ENCODE measurements around the gene ADAMTS7. TPM values are rescaled to one million over a fixed set of nuclear protein-coding genes. Genes with fewer than 3 reads are reported as not detected.
"Not testable (repeated sequence)": the region's sequence is repeated elsewhere in the genome, so short reads cannot be mapped to it uniquely, and the experiment has no call there.

Gene ADAMTS7
- total and polyA plus RNA-seq, 9 donors = 4.9 to 34.8 (median 24.6) TPM

GRCh38 chr15:78788016-78788660, 23.1 kb downstream of the ADAMTS7 start:
- no peaks in the 10 kb centered on the region for H3K9me3 ChIP-seq (replicated peaks; ENCODE audit: control insufficient read depth, low read depth, low read length)
- no peak overlapping the region for H3K27ac ChIP-seq (ENCODE audit: low read length)
- no peaks in the 10 kb centered on the region for H3K27me3 ChIP-seq (ENCODE audit: control insufficient read depth, insufficient read depth, low read length)
- peaks cover 12% of the 10 kb centered on the region for H3K36me3 ChIP-seq (ENCODE audit: control insufficient read depth, insufficient read depth, low read length)
- WGBS (ENCODE audit: insufficient coverage) = 94% methylated on average over 12 of the region's 14 CpGs
- no peak for DNase-seq
- H3K4me1 ChIP-seq (ENCODE audit: control insufficient read depth, insufficient read depth, low read length) = no peaks in the 10 kb centered on the region
- H3K4me3 ChIP-seq (ENCODE audit: low read length) = no peak overlapping the region

- not testable (repeated sequence) for H3K4me3 ChIP-seq (ENCODE audit: low read length); H3K27ac ChIP-seq (ENCODE audit: low read length); DNase-seq; H3K36me3 ChIP-seq (ENCODE audit: control insufficient read depth, insufficient read depth, low read length); H3K9me3 ChIP-seq (replicated peaks; ENCODE audit: control insufficient read depth, low read depth, low read length); H3K27me3 ChIP-seq (ENCODE audit: control insufficient read depth, insufficient read depth, low read length)
- no CpG with 5 or more reads among the region's 2 CpGs for WGBS (ENCODE audit: insufficient coverage)
- peaks cover 28% of the 10 kb centered on the region for H3K4me1 ChIP-seq (ENCODE audit: control insufficient read depth, insufficient read depth, low read length)
These were observed 28.9 kb downstream of the ADAMTS7 start for GRCh38 chr15:78782402-78782801.

DNA sequence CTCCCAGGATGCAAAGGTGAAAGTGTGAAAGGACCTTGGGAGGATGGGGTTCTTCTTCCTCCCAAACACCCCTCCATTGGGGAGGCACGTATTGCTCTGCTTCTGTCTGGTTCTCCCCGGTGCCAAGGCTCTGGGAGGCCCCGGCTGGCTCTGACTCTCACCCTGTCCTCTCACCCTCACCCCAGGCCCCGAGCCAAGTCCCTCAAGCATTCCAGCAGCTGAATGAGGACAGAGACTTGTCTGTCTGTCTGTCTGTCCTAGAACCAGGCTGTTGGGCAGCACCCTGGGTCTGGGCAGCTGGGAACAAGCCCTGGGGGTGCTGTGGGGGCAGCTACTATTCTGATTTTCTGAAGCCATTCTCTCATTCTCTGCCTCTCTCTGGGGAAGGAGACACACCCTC, 29.9 kb downstream of the ADAMTS7 start:
- H3K4me3 ChIP-seq (ENCODE audit: low read length); H3K9me3 ChIP-seq (replicated peaks; ENCODE audit: control insufficient read depth, low read depth, low read length); H3K36me3 ChIP-seq (ENCODE audit: control insufficient read depth, insufficient read depth, low read length); H3K27ac ChIP-seq (ENCODE audit: low read length); H3K27me3 ChIP-seq (ENCODE audit: control insufficient read depth, insufficient read depth, low read length); DNase-seq: not testable (repeated sequence)
- WGBS (ENCODE audit: insufficient coverage) = 100% methylated on average over 1 of the region's 4 CpGs
- peaks cover 33% of the 10 kb centered on the region for H3K4me1 ChIP-seq (ENCODE audit: control insufficient read depth, insufficient read depth, low read length)

DNA sequence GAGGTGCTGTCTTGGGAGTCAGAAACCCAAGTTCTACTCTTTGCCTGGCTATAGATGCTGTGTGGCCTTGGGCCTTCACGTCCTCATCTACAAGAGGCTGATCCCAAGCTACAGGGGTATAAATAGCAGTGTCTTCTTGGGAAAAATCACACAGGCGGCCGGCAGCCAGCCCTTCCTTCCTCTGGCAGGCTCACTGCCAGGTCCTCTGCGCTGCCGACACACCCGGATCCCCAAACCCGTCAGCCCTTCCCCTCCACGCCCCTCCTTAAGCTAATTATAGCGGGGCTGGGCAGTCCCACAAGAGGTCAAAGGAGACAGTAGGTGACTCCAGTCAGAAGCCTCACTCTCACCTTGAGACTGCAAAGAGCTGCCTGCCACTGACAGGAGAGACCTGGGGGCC, 31.3 kb downstream of the ADAMTS7 start:
- WGBS (ENCODE audit: insufficient coverage) = no CpG with 5 or more reads among the region's 9 CpGs
- not testable (repeated sequence) for H3K27ac ChIP-seq (ENCODE audit: low read length); DNase-seq; H3K4me3 ChIP-seq (ENCODE audit: low read length); H3K27me3 ChIP-seq (ENCODE audit: control insufficient read depth, insufficient read depth, low read length); H3K36me3 ChIP-seq (ENCODE audit: control insufficient read depth, insufficient read depth, low read length); H3K9me3 ChIP-seq (replicated peaks; ENCODE audit: control insufficient read depth, low read depth, low read length)
- peaks cover 37% of the 10 kb centered on the region for H3K4me1 ChIP-seq (ENCODE audit: control insufficient read depth, insufficient read depth, low read length)

- not testable (repeated sequence) for DNase-seq; H3K36me3 ChIP-seq (ENCODE audit: control insufficient read depth, insufficient read depth, low read length); H3K27me3 ChIP-seq (ENCODE audit: control insufficient read depth, insufficient read depth, low read length); H3K27ac ChIP-seq (ENCODE audit: low read length); H3K9me3 ChIP-seq (replicated peaks; ENCODE audit: control insufficient read depth, low read depth, low read length); H3K4me3 ChIP-seq (ENCODE audit: low read length)
- 76% methylated on average over 5 of the region's 11 CpGs for WGBS (ENCODE audit: insufficient coverage)
- peaks cover 37% of the 10 kb centered on the region for H3K4me1 ChIP-seq (ENCODE audit: control insufficient read depth, insufficient read depth, low read length)
These were observed 32.0 kb downstream of the ADAMTS7 start for GRCh38 chr15:78779176-78779785.

- Histone ChIP-seq H3K36me3 (ENCODE audit: control insufficient read depth, insufficient read depth, low read length) (no peaks in the 10 kb centered on the region), H3K27ac (ENCODE audit: low read length) (no peak overlapping the region), H3K4me1 (ENCODE audit: control insufficient read depth, insufficient read depth, low read length) (peaks cover 37% of the 10 kb centered on the region), H3K27me3 (ENCODE audit: control insufficient read depth, insufficient read depth, low read length) (no peaks in the 10 kb centered on the region), H3K9me3 (replicated peaks; ENCODE audit: control insufficient read depth, low read depth, low read length) (no peaks in the 10 kb centered on the region), H3K4me3 (ENCODE audit: low read length) (no peak overlapping the region)
- no peak for DNase-seq
- 70% methylated on average over 5 of the region's 5 CpGs for WGBS (ENCODE audit: insufficient coverage)
These were observed 32.8 kb downstream of the ADAMTS7 start for GRCh38 chr15:78778422-78778821.

- not testable (repeated sequence) for H3K36me3 ChIP-seq (ENCODE audit: control insufficient read depth, insufficient read depth, low read length); H3K9me3 ChIP-seq (replicated peaks; ENCODE audit: control insufficient read depth, low read depth, low read length); H3K27ac ChIP-seq (ENCODE audit: low read length); H3K27me3 ChIP-seq (ENCODE audit: control insufficient read depth, insufficient read depth, low read length); H3K4me3 ChIP-seq (ENCODE audit: low read length)
- WGBS (ENCODE audit: insufficient coverage) = 60% methylated on average over 8 of the region's 12 CpGs
- peaks cover 37% of the 10 kb centered on the region for H3K4me1 ChIP-seq (ENCODE audit: control insufficient read depth, insufficient read depth, low read length)
- peak; percentile 69 for DNase-seq
These were observed 33.3 kb downstream of the ADAMTS7 start for GRCh38 chr15:78777953-78778345.

- H3K4me1 ChIP-seq (ENCODE audit: control insufficient read depth, insufficient read depth, low read length) = peaks cover 37% of the 10 kb centered on the region
- not testable (repeated sequence) for H3K27ac ChIP-seq (ENCODE audit: low read length); H3K4me3 ChIP-seq (ENCODE audit: low read length); DNase-seq; H3K27me3 ChIP-seq (ENCODE audit: control insufficient read depth, insufficient read depth, low read length); H3K36me3 ChIP-seq (ENCODE audit: control insufficient read depth, insufficient read depth, low read length); H3K9me3 ChIP-seq (replicated peaks; ENCODE audit: control insufficient read depth, low read depth, low read length)
- WGBS (ENCODE audit: insufficient coverage) = 58% methylated on average over 15 of the region's 26 CpGs
These were observed 33.8 kb downstream of the ADAMTS7 start for GRCh38 chr15:78777290-78777952.

- H3K27me3 ChIP-seq (ENCODE audit: control insufficient read depth, insufficient read depth, low read length); H3K9me3 ChIP-seq (replicated peaks; ENCODE audit: control insufficient read depth, low read depth, low read length); H3K4me3 ChIP-seq (ENCODE audit: low read length); H3K27ac ChIP-seq (ENCODE audit: low read length); H3K36me3 ChIP-seq (ENCODE audit: control insufficient read depth, insufficient read depth, low read length); DNase-seq: not testable (repeated sequence)
- 60% methylated on average over 1 of the region's 25 CpGs for WGBS (ENCODE audit: insufficient coverage)
- H3K4me1 ChIP-seq (ENCODE audit: control insufficient read depth, insufficient read depth, low read length) = peaks cover 34% of the 10 kb centered on the region
These were observed 35.0 kb downstream of the ADAMTS7 start for GRCh38 chr15:78776046-78776925.

DNA sequence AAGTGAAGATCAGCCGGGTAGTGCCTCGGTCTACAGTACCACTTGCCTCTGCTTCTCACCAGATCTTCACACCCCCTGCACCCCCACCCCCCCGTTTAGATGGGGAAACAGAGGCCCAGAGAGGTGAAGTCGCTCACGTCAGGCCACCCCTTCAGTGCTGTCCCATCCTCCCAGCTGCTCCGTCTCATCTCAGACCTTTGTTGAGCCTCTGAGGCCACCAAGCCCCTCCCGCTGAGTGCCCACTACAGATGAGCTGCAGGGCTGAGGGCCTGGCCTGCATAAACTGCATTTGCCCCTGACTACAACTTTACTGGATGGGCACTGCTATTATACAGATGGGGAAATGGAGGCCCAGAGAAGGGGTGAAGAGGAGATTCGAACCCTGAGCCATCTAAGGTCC, 35.8 kb downstream of the ADAMTS7 start:
- WGBS (ENCODE audit: insufficient coverage) = no CpG with 5 or more reads among the region's 8 CpGs
- Histone ChIP-seq H3K36me3 (ENCODE audit: control insufficient read depth, insufficient read depth, low read length) (no peaks in the 10 kb centered on the region), H3K27ac (ENCODE audit: low read length) (no peak overlapping the region), H3K9me3 (replicated peaks; ENCODE audit: control insufficient read depth, low read depth, low read length) (no peaks in the 10 kb centered on the region), H3K4me1 (ENCODE audit: control insufficient read depth, insufficient read depth, low read length) (peaks cover 32% of the 10 kb centered on the region), H3K4me3 (ENCODE audit: low read length) (no peak overlapping the region), H3K27me3 (ENCODE audit: control insufficient read depth, insufficient read depth, low read length) (no peaks in the 10 kb centered on the region)
- DNase-seq = no peak

Measured in muscle of leg (tissue), 11 donors.